IMR-90 (cell line): Measurements from ENCODE around the gene DDX24.

Experiments used
- MAFK ChIP-seq: IDR thresholded peaks from 2 replicates; pipeline ENCODE4 v1.6.1; 2012; ENCODE audit warnings: low read depth, low read length, improper control_type of control experiment
- MXI1 ChIP-seq: IDR thresholded peaks from 2 replicates; pipeline ENCODE4 v1.6.1; 2012; ENCODE audit warnings: low read depth, mild to moderate bottlenecking, low read length, moderate library complexity, borderline replicate concordance
- POLR2A ChIP-seq: IDR thresholded peaks from 2 replicates; pipeline ENCODE4 v1.6.1; 2012; ENCODE audit warnings: mild to moderate bottlenecking, low read depth, low read length
- RCOR1 ChIP-seq: IDR thresholded peaks from 2 replicates; pipeline ENCODE4 v1.6.1; 2012; ENCODE audit warnings: mild to moderate bottlenecking, low read length, improper control_type of control experiment; ENCODE audit not compliant: insufficient replicate concordance
- TF ChIP-seq, protein P1 (sequence below): conservative IDR thresholded peaks from 2 replicates; pipeline ENCODE4 v1.5.1; 2012; ENCODE audit warnings: mild to moderate bottlenecking, low read depth, low read length, improper control_type of control experiment
- TF ChIP-seq, protein P2 (sequence below): fragments of 150-350 bp; IDR thresholded peaks from 2 replicates; pipeline ENCODE4 v1.6.1; 2017; ENCODE audit warnings: mild to moderate bottlenecking, antibody characterized with exemption, low read length, low read depth
- TF ChIP-seq, protein P3 (sequence below): fragments of 150-350 bp; IDR thresholded peaks from 2 replicates; pipeline ENCODE4 v1.6.1; 2016; ENCODE audit warnings: low read depth, mild to moderate bottlenecking, low read length, moderate library complexity, borderline replicate concordance

DNA sequence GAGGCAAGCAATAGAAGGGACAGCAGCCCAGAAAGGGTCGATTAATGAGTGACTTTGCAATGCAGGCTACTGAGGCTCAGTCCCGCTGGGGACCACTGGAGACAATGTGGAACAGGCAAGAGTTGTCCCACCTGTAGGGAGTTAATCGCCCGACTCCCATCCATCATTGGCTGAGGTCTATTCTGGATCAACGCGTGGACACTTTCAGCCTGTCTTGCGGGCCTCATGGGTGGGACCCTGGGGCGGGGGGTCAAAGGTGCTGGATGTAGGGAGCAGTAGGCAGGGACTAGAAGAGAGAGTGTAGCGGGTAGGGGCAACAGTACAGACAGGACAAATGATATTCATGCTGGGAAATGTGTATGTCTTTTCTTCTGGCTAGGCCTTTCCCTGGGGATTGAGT is 42.3 kb upstream of the DDX24 start:
- TF ChIP-seq MXI1 (no peak), POLR2A (no peak), RCOR1 (no peak), MAFK (no peak)
- TF ChIP-seq, protein P1, sequence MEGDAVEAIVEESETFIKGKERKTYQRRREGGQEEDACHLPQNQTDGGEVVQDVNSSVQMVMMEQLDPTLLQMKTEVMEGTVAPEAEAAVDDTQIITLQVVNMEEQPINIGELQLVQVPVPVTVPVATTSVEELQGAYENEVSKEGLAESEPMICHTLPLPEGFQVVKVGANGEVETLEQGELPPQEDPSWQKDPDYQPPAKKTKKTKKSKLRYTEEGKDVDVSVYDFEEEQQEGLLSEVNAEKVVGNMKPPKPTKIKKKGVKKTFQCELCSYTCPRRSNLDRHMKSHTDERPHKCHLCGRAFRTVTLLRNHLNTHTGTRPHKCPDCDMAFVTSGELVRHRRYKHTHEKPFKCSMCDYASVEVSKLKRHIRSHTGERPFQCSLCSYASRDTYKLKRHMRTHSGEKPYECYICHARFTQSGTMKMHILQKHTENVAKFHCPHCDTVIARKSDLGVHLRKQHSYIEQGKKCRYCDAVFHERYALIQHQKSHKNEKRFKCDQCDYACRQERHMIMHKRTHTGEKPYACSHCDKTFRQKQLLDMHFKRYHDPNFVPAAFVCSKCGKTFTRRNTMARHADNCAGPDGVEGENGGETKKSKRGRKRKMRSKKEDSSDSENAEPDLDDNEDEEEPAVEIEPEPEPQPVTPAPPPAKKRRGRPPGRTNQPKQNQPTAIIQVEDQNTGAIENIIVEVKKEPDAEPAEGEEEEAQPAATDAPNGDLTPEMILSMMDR = no peak
- TF ChIP-seq, protein P2, sequence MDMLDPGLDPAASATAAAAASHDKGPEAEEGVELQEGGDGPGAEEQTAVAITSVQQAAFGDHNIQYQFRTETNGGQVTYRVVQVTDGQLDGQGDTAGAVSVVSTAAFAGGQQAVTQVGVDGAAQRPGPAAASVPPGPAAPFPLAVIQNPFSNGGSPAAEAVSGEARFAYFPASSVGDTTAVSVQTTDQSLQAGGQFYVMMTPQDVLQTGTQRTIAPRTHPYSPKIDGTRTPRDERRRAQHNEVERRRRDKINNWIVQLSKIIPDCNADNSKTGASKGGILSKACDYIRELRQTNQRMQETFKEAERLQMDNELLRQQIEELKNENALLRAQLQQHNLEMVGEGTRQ = no peak
- TF ChIP-seq, protein P3, sequence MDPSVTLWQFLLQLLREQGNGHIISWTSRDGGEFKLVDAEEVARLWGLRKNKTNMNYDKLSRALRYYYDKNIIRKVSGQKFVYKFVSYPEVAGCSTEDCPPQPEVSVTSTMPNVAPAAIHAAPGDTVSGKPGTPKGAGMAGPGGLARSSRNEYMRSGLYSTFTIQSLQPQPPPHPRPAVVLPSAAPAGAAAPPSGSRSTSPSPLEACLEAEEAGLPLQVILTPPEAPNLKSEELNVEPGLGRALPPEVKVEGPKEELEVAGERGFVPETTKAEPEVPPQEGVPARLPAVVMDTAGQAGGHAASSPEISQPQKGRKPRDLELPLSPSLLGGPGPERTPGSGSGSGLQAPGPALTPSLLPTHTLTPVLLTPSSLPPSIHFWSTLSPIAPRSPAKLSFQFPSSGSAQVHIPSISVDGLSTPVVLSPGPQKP = no peak
